HT1080 (cell line): ENCODE results near the gene ARL8B. TPM values are rescaled to one million over a fixed set of nuclear protein-coding genes. Genes with fewer than 3 reads are reported as not detected.

Experiments
- DNase-seq: peaks from one replicate; pipeline ENCODE4 v3.0.0-alpha.2; 2015; ENCODE audit warnings: low read depth
- small RNA-seq: library from RNA; depleted of rRNA; stranded (forward); fragments of <200 nt; gene quantifications from one replicate; pipeline ENCODE3, GENCODE V24; 2014
- total RNA-seq: library from RNA; depleted of rRNA; stranded (reverse); fragments of >200 nt; shearing (Covaris generic); gene quantifications from 2 replicates; pipeline ENCODE4 v1.2.3, GENCODE V29; 2014; rRNA removed

ARL8B gene
- total RNA-seq, 1 experiment from 2014 or later, result 35.8 TPM

GRCh38 chr3:5205165-5205941 is 83.3 kb downstream of the ARL8B start:
- DNase-seq, result no peak

GRCh38 chr3:5210926-5211325 is 88.8 kb downstream of the ARL8B start:
- DNase-seq, result no peak

- no peak for DNase-seq
These were observed 90.8 kb downstream of the ARL8B start for GRCh38 chr3:5212628-5213573.

- DNase-seq, result no peak
These were observed 91.5 kb downstream of the ARL8B start for GRCh38 chr3:5213574-5213966.

- no peak for DNase-seq
These were observed 92.3 kb downstream of the ARL8B start for GRCh38 chr3:5214352-5214751.

- no peak for DNase-seq
These were observed 95.9 kb downstream of the ARL8B start for GRCh38 chr3:5217824-5218595.

GRCh38 chr3:5218815-5219214 is 96.7 kb downstream of the ARL8B start:
- no peak for DNase-seq

- DNase-seq, result no peak
These were observed 97.1 kb downstream of the ARL8B start for GRCh38 chr3:5219216-5219615.

- DNase-seq, result no peak
These were observed 98.1 kb downstream of the ARL8B start for GRCh38 chr3:5220193-5220592.

GRCh38 chr3:5220667-5221431 is 98.8 kb downstream of the ARL8B start:
- DNase-seq, result no peak

GRCh38 chr3:5221701-5222100 is 99.6 kb downstream of the ARL8B start:
- DNase-seq, result no peak

GRCh38 chr3:5222283-5223005 is 100.4 kb downstream of the ARL8B start:
- DNase-seq, result no peak

- DNase-seq, result peak; percentile 34
These were observed 104.7 kb downstream of the ARL8B start for GRCh38 chr3:5226783-5227182.

GRCh38 chr3:5227812-5228211 is 105.7 kb downstream of the ARL8B start:
- DNase-seq, result no peak

- DNase-seq, result no peak
These were observed 107.3 kb downstream of the ARL8B start for GRCh38 chr3:5229414-5229813.

Small RNAs within 50 kb of the gene (small RNA-seq; reads per million reads assigned to genes)
- gene AC090955.1 (not detected), gene RF00019 (not detected)

Other genes starting within 250 kb of the ARL8B start
- 14.1 and 19.2 TPM in 2 replicates for gene BHLHE40, start 142.9 kb upstream of the ARL8B start, total RNA-seq
- 36.7 and 57.4 TPM in 2 replicates for gene EDEM1, start 65.4 kb downstream of the ARL8B start, total RNA-seq